Ramos (cell line): ENCODE data around the gene PRPH.
"Not testable (repeated sequence)": the region's sequence is repeated elsewhere in the genome, so short reads cannot be mapped to it uniquely, and the experiment has no call there.

Experiments
- in situ Hi-C: fragments of 300-500 bp; cut with MboI; formaldehyde crosslinking; loops from one replicate; pipeline ENCODE4 v1.14.3; 2022; ENCODE audit warnings: low sequenced_read_pairs; ENCODE audit not compliant: unreplicated experiment

Gene PRPH

GRCh38 chr12:49296836-49297694 is 2.1 kb downstream of the PRPH start:
- in situ Hi-C loops: loop anchor here (10.0 kb wide), 1 partner anchor 218 kb away; no protein-coding TSS in a partner anchor

- in situ Hi-C loops: loop anchor here (10.0 kb wide), 1 partner anchor 217 kb away; no protein-coding TSS in a partner anchor
Measured at GRCh38 chr12:49297695-49298060, 2.7 kb downstream of the PRPH start.

GRCh38 chr12:49298160-49298559 is 3.2 kb downstream of the PRPH start:
- in situ Hi-C loops: loop anchor here (10.0 kb wide), 1 partner anchor 217 kb away; no protein-coding TSS in a partner anchor

GRCh38 chr12:49301760-49302159 is 6.8 kb downstream of the PRPH start:
- in situ Hi-C loops: no loop called here

GRCh38 chr12:49304161-49304560 is 9.2 kb downstream of the PRPH start:
- in situ Hi-C loops: no loop called here

GRCh38 chr12:49305762-49306510 is 11.0 kb downstream of the PRPH start:
- in situ Hi-C loops: no loop called here

- in situ Hi-C loops: no loop called here
Measured at GRCh38 chr12:49309386-49309785, 14.4 kb downstream of the PRPH start.

- in situ Hi-C loops: not testable (repeated sequence)
Measured at GRCh38 chr12:49310451-49311000, 15.6 kb downstream of the PRPH start.

- in situ Hi-C loops: no loop called here
Measured at GRCh38 chr12:49314811-49315210, 19.9 kb downstream of the PRPH start.

- in situ Hi-C loops: not testable (repeated sequence)
Measured at GRCh38 chr12:49317118-49317517, 22.2 kb downstream of the PRPH start.

- in situ Hi-C loops: not testable (repeated sequence)
Measured at GRCh38 chr12:49320411-49321103, 25.6 kb downstream of the PRPH start.

GRCh38 chr12:49322367-49322707 is 27.4 kb downstream of the PRPH start:
- in situ Hi-C loops: no loop called here

- in situ Hi-C loops: no loop called here
Measured at GRCh38 chr12:49322708-49323523, 28.0 kb downstream of the PRPH start, which contains the start of gene TROAP. Gene TROAP (plus strand): TSS chr12:49323255. CDS start chr12:49323609, 354 bp downstream.

- in situ Hi-C loops: no loop called here
Measured at GRCh38 chr12:49323524-49324097, 28.7 kb downstream of the PRPH start.

GRCh38 chr12:49325606-49326005 is 30.7 kb downstream of the PRPH start:
- in situ Hi-C loops: no loop called here

- in situ Hi-C loops: no loop called here
Measured at GRCh38 chr12:49327368-49327767, 32.4 kb downstream of the PRPH start.

- in situ Hi-C loops: no loop called here
Measured at GRCh38 chr12:49327887-49328286, 32.9 kb downstream of the PRPH start.

GRCh38 chr12:49328816-49329215 is 33.9 kb downstream of the PRPH start:
- in situ Hi-C loops: no loop called here

- in situ Hi-C loops: no loop called here
Measured at GRCh38 chr12:49330032-49330619, 35.2 kb downstream of the PRPH start.
